IgD-negative memory B cell (primary cell): ENCODE measurements around the gene BMPR1A. TPM values are rescaled to one million over a fixed set of nuclear protein-coding genes. Genes with fewer than 3 reads are reported as not detected.
A peak's percentile ranks its signal among the peaks of the same experiment; 100 is the strongest.

Source experiments
- H3K27ac Mint-ChIP-seq, 3 donors: one replicate each; pipeline ENCODE4 v1.8.0; 2020 to 2022; ENCODE audit warnings: mild to moderate bottlenecking in 3 of 3, mixed read lengths in 3 of 3, moderate library complexity in 1 of 3
- H3K27me3 Mint-ChIP-seq: one replicate; pipeline ENCODE4 v1.8.0; 2021; ENCODE audit warnings: mixed read lengths
- H3K36me3 Mint-ChIP-seq: one replicate; pipeline ENCODE4 v1.8.0; 2020; ENCODE audit warnings: mild to moderate bottlenecking, mixed read lengths
- H3K4me1 Mint-ChIP-seq, 3 donors: one replicate each; pipeline ENCODE4 v1.8.0; 2020 to 2022; ENCODE audit warnings: mixed read lengths in 3 of 3, mild to moderate bottlenecking in 1 of 3
- H3K4me3 Mint-ChIP-seq, 4 donors: one replicate each; pipeline ENCODE4 v1.8.0; 2020 to 2022; ENCODE audit warnings: mild to moderate bottlenecking in 4 of 4, mixed read lengths in 4 of 4, moderate library complexity in 3 of 4
- H3K9me3 Mint-ChIP-seq, 3 donors: one replicate each; pipeline ENCODE4 v1.8.0; 2020 to 2021; ENCODE audit warnings: mixed read lengths in 3 of 3, mild to moderate bottlenecking in 1 of 3
- polyA plus RNA-seq: library from polyadenylated mRNA; unstranded; fragments of 300-500 nt; fragmentation: Illumina TruSeq; gene quantifications from one replicate; pipeline ENCODE4 v1.2.3, GENCODE V29; 2021

Gene BMPR1A
- polyA plus RNA-seq, 1 donor from 2014 or later = 5.0 TPM

- no peak overlapping the region for H3K27ac Mint-ChIP-seq
- H3K4me3 Mint-ChIP-seq = no peak overlapping the region
- H3K27me3 Mint-ChIP-seq = peaks cover 8% of the 10 kb centered on the region
- peaks cover 3% of the 10 kb centered on the region for H3K36me3 Mint-ChIP-seq
- H3K9me3 Mint-ChIP-seq = peaks cover 4 to 14% (median 6%) of the 10 kb centered on the region in 3 donors
- H3K4me1 Mint-ChIP-seq = no peaks in the 10 kb centered on the region
Observed at GRCh38 chr10:86955501-86956194, 199.2 kb downstream of the BMPR1A start.

- peaks cover 3% of the 10 kb centered on the region for H3K36me3 Mint-ChIP-seq
- H3K27ac Mint-ChIP-seq = peak overlapping the region in 1 of 3 donors; percentile 53
- H3K4me3 Mint-ChIP-seq = no peak overlapping the region
- H3K4me1 Mint-ChIP-seq = no peaks in the 10 kb centered on the region
- H3K9me3 Mint-ChIP-seq = peaks cover 4 to 14% (median 6%) of the 10 kb centered on the region in 3 donors
- H3K27me3 Mint-ChIP-seq = peaks cover 8% of the 10 kb centered on the region
Observed at GRCh38 chr10:86956195-86956847, 199.9 kb downstream of the BMPR1A start.

GRCh38 chr10:86956848-86957448, 200.5 kb downstream of the BMPR1A start:
- Mint-ChIP-seq H3K27me3 (peaks cover 8% of the 10 kb centered on the region), H3K27ac (peak overlapping the region in 1 of 3 donors; percentile 53), H3K4me1 (no peaks in the 10 kb centered on the region), H3K9me3 (peaks cover 3 to 12% (median 5%) of the 10 kb centered on the region in 3 donors), H3K4me3 (no peak overlapping the region), H3K36me3 (peaks cover 1% of the 10 kb centered on the region)

GRCh38 chr10:86957471-86958115, 201.2 kb downstream of the BMPR1A start, which contains the start of gene MMRN2:
Gene MMRN2 (minus strand): TSS chr10:86957615. CDS start chr10:86957541, 74 bp downstream.
- Mint-ChIP-seq H3K27ac (peak within 1 kb of the TSS in 1 of 3 donors; percentile 53), H3K9me3 (peaks cover under 1 to 6% (median 2%) of the 10 kb centered on the region in 3 donors), H3K4me1 (no peaks in the 10 kb centered on the region), H3K36me3 (no peaks in the 10 kb centered on the region), H3K4me3 (peak within 1 kb of the TSS in 1 of 4 donors; percentile 61), H3K27me3 (peaks cover 8% of the 10 kb centered on the region)

- no peaks in the 10 kb centered on the region for H3K36me3 Mint-ChIP-seq
- H3K4me1 Mint-ChIP-seq = no peaks in the 10 kb centered on the region
- H3K4me3 Mint-ChIP-seq = peak within 1 kb of the TSS in 1 of 4 donors; percentile 61
- no peaks in the 10 kb centered on the region for H3K9me3 Mint-ChIP-seq
- peaks cover 8% of the 10 kb centered on the region for H3K27me3 Mint-ChIP-seq
- no peak within 1 kb of the TSS for H3K27ac Mint-ChIP-seq
Observed at GRCh38 chr10:86958116-86958900, 201.9 kb downstream of the BMPR1A start, which contains the start of gene SNCG. Gene SNCG (plus strand): TSS chr10:86958599. CDS start chr10:86958698, 99 bp downstream.

- no peaks in the 10 kb centered on the region for H3K9me3 Mint-ChIP-seq
- H3K4me1 Mint-ChIP-seq = no peaks in the 10 kb centered on the region
- no peaks in the 10 kb centered on the region for H3K36me3 Mint-ChIP-seq
- no peak overlapping the region for H3K27ac Mint-ChIP-seq
- H3K27me3 Mint-ChIP-seq = peaks cover 8% of the 10 kb centered on the region
- no peak overlapping the region for H3K4me3 Mint-ChIP-seq
Observed at GRCh38 chr10:86958901-86959736, 202.7 kb downstream of the BMPR1A start.

- peaks cover 8% of the 10 kb centered on the region for H3K27me3 Mint-ChIP-seq
- H3K27ac Mint-ChIP-seq = no peak overlapping the region
- H3K4me3 Mint-ChIP-seq = no peak overlapping the region
- H3K9me3 Mint-ChIP-seq = no peaks in the 10 kb centered on the region
- H3K4me1 Mint-ChIP-seq = peaks cover 0 to 2% (median 0%) of the 10 kb centered on the region in 3 donors
- no peaks in the 10 kb centered on the region for H3K36me3 Mint-ChIP-seq
Observed at GRCh38 chr10:86959737-86960002, 203.3 kb downstream of the BMPR1A start.

GRCh38 chr10:86960003-86960862, 203.8 kb downstream of the BMPR1A start:
- Mint-ChIP-seq H3K36me3 (no peaks in the 10 kb centered on the region), H3K27me3 (peaks cover 9% of the 10 kb centered on the region), H3K9me3 (no peaks in the 10 kb centered on the region), H3K4me1 (peaks cover 0 to 2% (median 2%) of the 10 kb centered on the region in 3 donors), H3K27ac (no peak overlapping the region), H3K4me3 (peak overlapping the region in 1 of 4 donors; percentile 41)

- H3K4me1 Mint-ChIP-seq = peaks cover 0 to 8% (median 6%) of the 10 kb centered on the region in 3 donors
- H3K27me3 Mint-ChIP-seq = peaks cover 9% of the 10 kb centered on the region
- no peak overlapping the region for H3K27ac Mint-ChIP-seq
- no peaks in the 10 kb centered on the region for H3K9me3 Mint-ChIP-seq
- peak overlapping the region in 1 of 4 donors; percentile 41 for H3K4me3 Mint-ChIP-seq
- no peaks in the 10 kb centered on the region for H3K36me3 Mint-ChIP-seq
Observed at GRCh38 chr10:86960863-86961434, 204.5 kb downstream of the BMPR1A start.

GRCh38 chr10:86961481-86962091, 205.2 kb downstream of the BMPR1A start:
- H3K36me3 Mint-ChIP-seq = no peaks in the 10 kb centered on the region
- H3K4me1 Mint-ChIP-seq = peaks cover 4 to 13% (median 13%) of the 10 kb centered on the region in 3 donors
- no peak overlapping the region for H3K27ac Mint-ChIP-seq
- H3K9me3 Mint-ChIP-seq = no peaks in the 10 kb centered on the region
- H3K4me3 Mint-ChIP-seq = no peak overlapping the region
- H3K27me3 Mint-ChIP-seq = peaks cover 9% of the 10 kb centered on the region

GRCh38 chr10:86962136-86962980, 205.9 kb downstream of the BMPR1A start:
- H3K27ac Mint-ChIP-seq = no peak overlapping the region

GRCh38 chr10:86962981-86963310, 206.5 kb downstream of the BMPR1A start:
- peaks cover 6% of the 10 kb centered on the region for H3K27me3 Mint-ChIP-seq
- no peaks in the 10 kb centered on the region for H3K36me3 Mint-ChIP-seq
- peaks cover 5 to 16% (median 15%) of the 10 kb centered on the region in 3 donors for H3K4me1 Mint-ChIP-seq
- H3K27ac Mint-ChIP-seq = no peak overlapping the region
- H3K4me3 Mint-ChIP-seq = no peak overlapping the region
- H3K9me3 Mint-ChIP-seq = no peaks in the 10 kb centered on the region

More at GRCh38 chr10:86962136-86962980, 205.9 kb downstream of the BMPR1A start:
- Mint-ChIP-seq H3K9me3 (no peaks in the 10 kb centered on the region), H3K36me3 (no peaks in the 10 kb centered on the region), H3K27me3 (peaks cover 7% of the 10 kb centered on the region), H3K4me1 (peaks cover 5 to 15% (median 14%) of the 10 kb centered on the region in 3 donors), H3K4me3 (no peak overlapping the region)
